Measurements from ENCODE around the gene XPC. TPM values are rescaled to one million over a fixed set of nuclear protein-coding genes. Genes with fewer than 3 reads are reported as not detected.

XPC gene
- total and polyA plus RNA-seq, 2 donors (not counting 3 experiments of a cell fraction or from before 2014, with no cell fraction given), result 11.9 to 36.8 TPM

DNA sequence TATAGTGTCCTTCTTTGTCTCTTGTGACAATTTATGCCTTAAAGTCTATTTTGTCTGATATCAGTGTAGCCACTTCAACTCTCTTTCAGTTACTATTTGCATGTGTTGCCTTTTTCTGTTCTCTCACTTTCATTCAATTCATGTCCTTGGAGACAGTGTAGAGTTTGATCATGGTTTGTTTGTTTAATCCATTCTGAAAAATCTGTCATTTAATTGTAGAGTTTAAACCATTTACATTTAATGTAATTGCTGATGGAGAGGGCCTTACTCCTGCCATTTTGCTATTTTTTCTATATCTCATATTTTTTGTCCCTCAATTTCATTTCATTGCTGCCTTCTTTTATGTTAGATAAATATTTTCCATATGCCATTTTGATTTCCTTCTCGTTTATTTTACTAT lies 42.5 kb upstream of the XPC start:
- no peaks in the 10 kb centered on the region for H3K36me3 ChIP-seq (ENCODE audit: control insufficient read depth in 2 of 2, extremely low read depth in 1 of 2, insufficient read depth in 2 of 2, low read length in 2 of 2)
- H3K9me3 ChIP-seq (replicated peaks; ENCODE audit: control insufficient read depth, insufficient read depth, low read length), result no peaks in the 10 kb centered on the region
- TF ChIP-seq JUN (IDR thresholded peaks at IDR 0.05; ENCODE audit: borderline replicate concordance, insufficient read depth, insufficient read length, low read depth) (no peak), MYC (IDR thresholded peaks at IDR 0.05; ENCODE audit: low read depth, low read length) (no peak), GATA2 (IDR thresholded peaks at IDR 0.05; ENCODE audit: insufficient read depth, insufficient read length, low read depth, low read length) (no peak), FOS (IDR thresholded peaks at IDR 0.05; ENCODE audit: borderline replicate concordance, insufficient read depth, low read length) (no peak), POLR2A (IDR thresholded peaks at IDR 0.05; ENCODE audit: low read depth, low read length) (no peak), EZH2 (IDR thresholded peaks at IDR 0.05; ENCODE audit: borderline replicate concordance, low read depth, low read length, severe bottlenecking) (no peak), POLR2AphosphoS5 (IDR thresholded peaks at IDR 0.05; ENCODE audit: insufficient read depth, low read depth, low read length) (no peak)
- TF ChIP-seq, protein P1, sequence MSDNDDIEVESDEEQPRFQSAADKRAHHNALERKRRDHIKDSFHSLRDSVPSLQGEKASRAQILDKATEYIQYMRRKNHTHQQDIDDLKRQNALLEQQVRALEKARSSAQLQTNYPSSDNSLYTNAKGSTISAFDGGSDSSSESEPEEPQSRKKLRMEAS (IDR thresholded peaks at IDR 0.05; ENCODE audit: insufficient read depth, insufficient read length), result no peak
- TF ChIP-seq, protein P2, sequence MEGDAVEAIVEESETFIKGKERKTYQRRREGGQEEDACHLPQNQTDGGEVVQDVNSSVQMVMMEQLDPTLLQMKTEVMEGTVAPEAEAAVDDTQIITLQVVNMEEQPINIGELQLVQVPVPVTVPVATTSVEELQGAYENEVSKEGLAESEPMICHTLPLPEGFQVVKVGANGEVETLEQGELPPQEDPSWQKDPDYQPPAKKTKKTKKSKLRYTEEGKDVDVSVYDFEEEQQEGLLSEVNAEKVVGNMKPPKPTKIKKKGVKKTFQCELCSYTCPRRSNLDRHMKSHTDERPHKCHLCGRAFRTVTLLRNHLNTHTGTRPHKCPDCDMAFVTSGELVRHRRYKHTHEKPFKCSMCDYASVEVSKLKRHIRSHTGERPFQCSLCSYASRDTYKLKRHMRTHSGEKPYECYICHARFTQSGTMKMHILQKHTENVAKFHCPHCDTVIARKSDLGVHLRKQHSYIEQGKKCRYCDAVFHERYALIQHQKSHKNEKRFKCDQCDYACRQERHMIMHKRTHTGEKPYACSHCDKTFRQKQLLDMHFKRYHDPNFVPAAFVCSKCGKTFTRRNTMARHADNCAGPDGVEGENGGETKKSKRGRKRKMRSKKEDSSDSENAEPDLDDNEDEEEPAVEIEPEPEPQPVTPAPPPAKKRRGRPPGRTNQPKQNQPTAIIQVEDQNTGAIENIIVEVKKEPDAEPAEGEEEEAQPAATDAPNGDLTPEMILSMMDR (IDR thresholded peaks at IDR 0.05; ENCODE audit: extremely low read depth in 1 of 2, insufficient read depth in 1 of 2, low read depth in 1 of 2, low read length in 2 of 2), result no peak
- intact Hi-C loops (cut with micrococcal nuclease), result no loop called here
- peaks cover 12% of the 10 kb centered on the region for H3K4me1 ChIP-seq (ENCODE audit: control insufficient read depth, extremely low read depth, insufficient read depth, low read length)
- CTCF ChIA-PET, result interaction anchor here (3.2 kb wide), 1 partner anchor 17 kb away, joined by 16 read pairs; no protein-coding TSS in a partner anchor
- dilution Hi-C loops (cut with MboI; ENCODE audit: extremely low pct_ligation_motif_present, low sequenced_read_pairs), result no loop called here
- H3K9ac ChIP-seq (replicated peaks; ENCODE audit: extremely low read depth, insufficient read depth, low read length), result no peak overlapping the region
- no peak overlapping the region for H3K4me2 ChIP-seq (ENCODE audit: insufficient read depth, low read length)
- POLR2A ChIA-PET, result no interaction called here
- no peaks in the 10 kb centered on the region for H3K79me2 ChIP-seq (ENCODE audit: control insufficient read depth, insufficient read depth, low read length)
- H2AFZ ChIP-seq (ENCODE audit: low read depth, low read length), result no peak overlapping the region
- no peaks in the 10 kb centered on the region for H3K9me1 ChIP-seq (replicated peaks; ENCODE audit: control insufficient read depth, extremely low read depth, insufficient read depth, low read length)
- peaks cover 0 to 2% of the 10 kb centered on the region in 2 experiments for H3K27me3 ChIP-seq (ENCODE audit: control insufficient read depth in 2 of 2, insufficient read depth in 2 of 2, low read length in 2 of 2)
- no TSS peak for BruUV-seq (replicated peaks)
- DNase-seq (ENCODE audit: low read depth, low spot score), result no peak
- H3K4me3 ChIP-seq (replicated peaks in 1 of 3; ENCODE audit: insufficient read depth in 1 of 3, low read depth in 1 of 3, low read length in 3 of 3), result no peak overlapping the region
- no peaks in the 10 kb centered on the region for H4K20me1 ChIP-seq (replicated peaks; ENCODE audit: control insufficient read depth, extremely low read depth, insufficient read depth, low read length)
- no peak overlapping the region for H3K27ac ChIP-seq (ENCODE audit: insufficient read depth, low read depth, low read length)
- FAIRE-seq, result no peak

Data from endothelial cell of umbilical vein (primary cell).